ENCODE measurements around the gene KRT5.

DNA sequence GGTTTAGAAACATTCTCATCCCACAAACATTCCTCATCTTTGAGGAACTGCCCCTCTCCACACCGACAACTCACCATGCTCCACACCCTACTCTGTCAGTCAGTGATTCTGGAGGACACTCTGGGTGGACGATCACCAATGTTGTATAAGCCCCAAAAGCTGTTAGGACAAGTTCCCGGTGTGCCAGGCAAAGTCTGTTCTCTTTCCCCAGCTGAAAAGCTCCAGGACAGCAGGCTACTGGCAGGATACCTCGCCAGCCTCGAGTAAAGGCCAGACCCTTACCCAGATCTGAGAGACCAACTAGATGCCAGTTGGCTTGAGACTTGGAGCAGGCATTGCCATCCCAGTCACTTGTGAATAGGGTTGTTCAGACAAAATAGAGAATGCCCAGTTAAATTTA is 12.0 kb downstream of the KRT5 start:
- TF ChIP-seq, protein P1, sequence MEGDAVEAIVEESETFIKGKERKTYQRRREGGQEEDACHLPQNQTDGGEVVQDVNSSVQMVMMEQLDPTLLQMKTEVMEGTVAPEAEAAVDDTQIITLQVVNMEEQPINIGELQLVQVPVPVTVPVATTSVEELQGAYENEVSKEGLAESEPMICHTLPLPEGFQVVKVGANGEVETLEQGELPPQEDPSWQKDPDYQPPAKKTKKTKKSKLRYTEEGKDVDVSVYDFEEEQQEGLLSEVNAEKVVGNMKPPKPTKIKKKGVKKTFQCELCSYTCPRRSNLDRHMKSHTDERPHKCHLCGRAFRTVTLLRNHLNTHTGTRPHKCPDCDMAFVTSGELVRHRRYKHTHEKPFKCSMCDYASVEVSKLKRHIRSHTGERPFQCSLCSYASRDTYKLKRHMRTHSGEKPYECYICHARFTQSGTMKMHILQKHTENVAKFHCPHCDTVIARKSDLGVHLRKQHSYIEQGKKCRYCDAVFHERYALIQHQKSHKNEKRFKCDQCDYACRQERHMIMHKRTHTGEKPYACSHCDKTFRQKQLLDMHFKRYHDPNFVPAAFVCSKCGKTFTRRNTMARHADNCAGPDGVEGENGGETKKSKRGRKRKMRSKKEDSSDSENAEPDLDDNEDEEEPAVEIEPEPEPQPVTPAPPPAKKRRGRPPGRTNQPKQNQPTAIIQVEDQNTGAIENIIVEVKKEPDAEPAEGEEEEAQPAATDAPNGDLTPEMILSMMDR (conservative IDR thresholded peaks at IDR 0.05; ENCODE audit: low read length), result no peak
- TF ChIP-seq EZH2phosphoT487 (IDR thresholded peaks at IDR 0.05; ENCODE audit: borderline replicate concordance), result no peak

Measured in Loucy (cell line).